Naive thymus-derived CD4-positive, alpha-beta T cell (primary cell): ENCODE data around the gene SEMA3D. TPM values are rescaled to one million over a fixed set of nuclear protein-coding genes. Genes with fewer than 3 reads are reported as not detected.

Experiments
- ATAC-seq: fragments of 150-1000 bp; cut with Tn5 transposase; 2 replicates; pipeline ENCODE4 v1.10.0; 2021; ENCODE audit warnings: mild to moderate bottlenecking, moderate library complexity
- CTCF ChIA-PET: fragments of 350-600 bp; sonication (Branson Sonifier 250); formaldehyde crosslinking; loops from one replicate; lab custom pipeline; 2021; ENCODE audit warnings: antibody characterized with exemption; lab: Charles Lee
- POLR2A ChIA-PET: fragments of 350-600 bp; sonication (Branson Sonifier 250); formaldehyde crosslinking; loops from one replicate; lab custom pipeline; 2021; ENCODE audit warnings: antibody characterized with exemption, inconsistent platforms; lab: Charles Lee
- DNase-seq, 9 donors: peaks; one replicate each; pipeline versions ENCODE4 v3.0.0 to v3.0.0-alpha.2; 2020 to 2022; ENCODE audit warnings: mixed read lengths in 1 of 9
- H3K27ac ChIP-seq: one replicate; pipeline ENCODE4 v1.7.0; 2013; ENCODE audit warnings: mild to moderate bottlenecking, low read depth, low read length, moderate library complexity
- H3K27me3 ChIP-seq, 2 donors: one replicate each; pipeline ENCODE4 v1.7.0; 2013; ENCODE audit warnings: low read length in 2 of 2, mild to moderate bottlenecking in 2 of 2, moderate library complexity in 2 of 2; ENCODE audit not compliant: control insufficient read depth in 2 of 2, insufficient read depth in 2 of 2
- H3K36me3 ChIP-seq, 3 experiments: 1 replicate in 2 of 3; 2 replicates in 1 of 3; pipeline ENCODE4 v1.7.0; 2013; ENCODE audit warnings: low read length in 3 of 3, mild to moderate bottlenecking in 3 of 3, moderate library complexity in 1 of 3; ENCODE audit not compliant: insufficient read depth in 3 of 3, control insufficient read depth in 2 of 3
- H3K4me1 ChIP-seq, 2 donors: one replicate each; pipeline ENCODE4 v1.7.0; 2013; ENCODE audit warnings: low read length in 2 of 2, mild to moderate bottlenecking in 2 of 2, moderate library complexity in 1 of 2; ENCODE audit not compliant: control insufficient read depth in 2 of 2, insufficient read depth in 2 of 2
- H3K4me3 ChIP-seq: 2 replicates; pipeline ENCODE4 v1.7.0; 2013; ENCODE audit warnings: mild to moderate bottlenecking, low read length
- H3K9me3 ChIP-seq, 3 experiments: 1 replicate in 2 of 3; 2 replicates in 1 of 3; pipeline ENCODE4 v1.7.0; 2013; ENCODE audit warnings: low read length in 3 of 3; ENCODE audit not compliant: control insufficient read depth in 2 of 3
- H3K27ac Mint-ChIP-seq, 9 donors: one replicate each; pipeline ENCODE4 v1.8.0; 2020 to 2022; ENCODE audit warnings: mixed read lengths in 9 of 9, mild to moderate bottlenecking in 8 of 9, moderate library complexity in 5 of 9, inconsistent platforms in 2 of 9
- H3K27me3 Mint-ChIP-seq, 5 donors: one replicate each; pipeline ENCODE4 v1.8.0; 2021 to 2022; ENCODE audit warnings: mixed read lengths in 5 of 5, mild to moderate bottlenecking in 1 of 5
- H3K36me3 Mint-ChIP-seq, 5 donors: one replicate each; pipeline ENCODE4 v1.8.0; 2020 to 2022; ENCODE audit warnings: mixed read lengths in 5 of 5, mild to moderate bottlenecking in 3 of 5, inconsistent platforms in 1 of 5
- H3K4me1 Mint-ChIP-seq, 7 donors: one replicate each; pipeline ENCODE4 v1.8.0; 2020 to 2022; ENCODE audit warnings: mixed read lengths in 7 of 7, mild to moderate bottlenecking in 3 of 7, inconsistent platforms in 1 of 7
- H3K4me3 Mint-ChIP-seq, 10 donors: one replicate each; pipeline ENCODE4 v1.8.0; 2020 to 2022; ENCODE audit warnings: mild to moderate bottlenecking in 10 of 10, mixed read lengths in 10 of 10, moderate library complexity in 6 of 10, inconsistent platforms in 2 of 10
- H3K9me3 Mint-ChIP-seq, 11 donors: one replicate each; pipeline ENCODE4 v1.8.0; 2020 to 2022; ENCODE audit warnings: mixed read lengths in 11 of 11, mild to moderate bottlenecking in 4 of 11, inconsistent platforms in 1 of 11, moderate library complexity in 1 of 11
- intact Hi-C, 2 donors: fragments of 100-400 bp; cut with micrococcal nuclease; formaldehyde crosslinking; loops; one replicate each; pipeline ENCODE4 v1.15.1; 2023
- polyA plus RNA-seq, 2 donors: library from polyadenylated mRNA; unstranded; fragments of 300-500 nt; fragmentation: Illumina TruSeq; gene quantifications; one replicate each; pipeline ENCODE4 v1.2.3, GENCODE V29; 2021
- total RNA-seq, 6 experiments: library from RNA in 5 of 6; stranded (reverse) in 5 of 6; gene quantifications; 1 replicate in 5 of 6; 2 replicates in 1 of 6; pipeline ENCODE4 v1.2.3 and lab custom pipeline; 2021 to 2026

SEMA3D gene
- total and polyA plus RNA-seq, 7 experiments from 2014 or later: not detected

GRCh38 chr7:85016286-85016685, 170.6 kb downstream of the SEMA3D start:
- no peak overlapping the region for H3K27ac Mint-ChIP-seq
- no peaks in the 10 kb centered on the region for H3K9me3 ChIP-seq
- H3K9me3 Mint-ChIP-seq: peaks cover 0 to 2% (median 0%) of the 10 kb centered on the region in 11 donors
- H3K36me3 ChIP-seq: no peaks in the 10 kb centered on the region
- ATAC-seq (no peak), DNase-seq (no peak)
- ChIA-PET CTCF (interaction anchor here (0.6 kb wide), 1 partner anchor 908 kb away, joined by 7 read pairs; no protein-coding TSS in a partner anchor), POLR2A (interaction anchor here (0.5 kb wide), 1 partner anchor 12 kb away, joined by 3 read pairs; no protein-coding TSS in a partner anchor)
- intact Hi-C loops: no loop called here
- H3K4me3 Mint-ChIP-seq: no peak overlapping the region
- H3K27me3 Mint-ChIP-seq: peaks cover 0 to 15% (median 8%) of the 10 kb centered on the region in 5 donors
- H3K27ac ChIP-seq: no peak overlapping the region
- no peak overlapping the region for H3K4me3 ChIP-seq
- H3K36me3 Mint-ChIP-seq: no peaks in the 10 kb centered on the region
- H3K4me1 Mint-ChIP-seq: no peaks in the 10 kb centered on the region
- H3K4me1 ChIP-seq: no peaks in the 10 kb centered on the region
- H3K27me3 ChIP-seq: no peaks in the 10 kb centered on the region

- no peak overlapping the region for H3K27ac Mint-ChIP-seq
- Histone ChIP-seq H3K4me1 (no peaks in the 10 kb centered on the region), H3K4me3 (no peak overlapping the region), H3K36me3 (no peaks in the 10 kb centered on the region), H3K27ac (no peak overlapping the region), H3K27me3 (no peaks in the 10 kb centered on the region), H3K9me3 (no peaks in the 10 kb centered on the region)
- DNase-seq: no peak
- H3K4me1 Mint-ChIP-seq: no peaks in the 10 kb centered on the region
- ChIA-PET POLR2A (no interaction called here), CTCF (no interaction called here)
- H3K36me3 Mint-ChIP-seq: no peaks in the 10 kb centered on the region
- intact Hi-C loops: no loop called here
- no peak for ATAC-seq
- H3K9me3 Mint-ChIP-seq: peaks cover 0 to 2% (median 0%) of the 10 kb centered on the region in 11 donors
- H3K4me3 Mint-ChIP-seq: no peak overlapping the region
- H3K27me3 Mint-ChIP-seq: peaks cover 0 to 15% (median 8%) of the 10 kb centered on the region in 5 donors
Observed at GRCh38 chr7:85014936-85015660, 171.8 kb downstream of the SEMA3D start.

- no peaks in the 10 kb centered on the region for H3K36me3 Mint-ChIP-seq
- no peak overlapping the region for H3K4me3 Mint-ChIP-seq
- ChIA-PET POLR2A (no interaction called here), CTCF (interaction anchor here (1.1 kb wide), 1 partner anchor 11 kb away, joined by 3 read pairs; no protein-coding TSS in a partner anchor)
- DNase-seq (no peak), ATAC-seq (no peak)
- Histone ChIP-seq H3K36me3 (no peaks in the 10 kb centered on the region), H3K9me3 (no peaks in the 10 kb centered on the region), H3K4me3 (no peak overlapping the region), H3K27ac (no peak overlapping the region), H3K27me3 (no peaks in the 10 kb centered on the region), H3K4me1 (no peaks in the 10 kb centered on the region)
- H3K9me3 Mint-ChIP-seq: no peaks in the 10 kb centered on the region
- H3K27ac Mint-ChIP-seq: no peak overlapping the region
- intact Hi-C loops: no loop called here
- no peaks in the 10 kb centered on the region for H3K4me1 Mint-ChIP-seq
- H3K27me3 Mint-ChIP-seq: peaks cover 0 to 9% (median 0%) of the 10 kb centered on the region in 5 donors
Observed at GRCh38 chr7:85011127-85011526, 175.7 kb downstream of the SEMA3D start.

GRCh38 chr7:85010306-85010705, 176.6 kb downstream of the SEMA3D start:
- no peak overlapping the region for H3K4me3 Mint-ChIP-seq
- H3K27me3 Mint-ChIP-seq: peaks cover 0 to 6% (median 0%) of the 10 kb centered on the region in 5 donors
- POLR2A ChIA-PET: no interaction called here
- H3K9me3 Mint-ChIP-seq: no peaks in the 10 kb centered on the region
- Histone ChIP-seq H3K36me3 (no peaks in the 10 kb centered on the region), H3K27me3 (no peaks in the 10 kb centered on the region), H3K4me3 (no peak overlapping the region), H3K27ac (no peak overlapping the region), H3K9me3 (no peaks in the 10 kb centered on the region), H3K4me1 (no peaks in the 10 kb centered on the region)
- no peak overlapping the region for H3K27ac Mint-ChIP-seq
- intact Hi-C loops: no loop called here
- no peaks in the 10 kb centered on the region for H3K36me3 Mint-ChIP-seq
- CTCF ChIA-PET: interaction anchor here (1.1 kb wide), 1 partner anchor 11 kb away, joined by 3 read pairs; no protein-coding TSS in a partner anchor
- DNase-seq (no peak), ATAC-seq (no peak)
- H3K4me1 Mint-ChIP-seq: no peaks in the 10 kb centered on the region

- DNase-seq (no peak), ATAC-seq (no peak)
- H3K27me3 ChIP-seq: no peaks in the 10 kb centered on the region
- H3K4me3 ChIP-seq: no peak overlapping the region
- Mint-ChIP-seq H3K27ac (no peak overlapping the region), H3K36me3 (no peaks in the 10 kb centered on the region), H3K27me3 (peaks cover 0 to 4% (median 0%) of the 10 kb centered on the region in 5 donors), H3K9me3 (no peaks in the 10 kb centered on the region), H3K4me1 (no peaks in the 10 kb centered on the region), H3K4me3 (no peak overlapping the region)
- H3K4me1 ChIP-seq: no peaks in the 10 kb centered on the region
- intact Hi-C loops: no loop called here
- no peaks in the 10 kb centered on the region for H3K36me3 ChIP-seq
- no peak overlapping the region for H3K27ac ChIP-seq
- CTCF ChIA-PET: no interaction called here
- no peaks in the 10 kb centered on the region for H3K9me3 ChIP-seq
- POLR2A ChIA-PET: no interaction called here
Observed at GRCh38 chr7:85006754-85007153, 180.1 kb downstream of the SEMA3D start.

GRCh38 chr7:85004402-85004801, 182.5 kb downstream of the SEMA3D start:
- Mint-ChIP-seq H3K4me1 (no peaks in the 10 kb centered on the region), H3K27me3 (peaks cover 0 to 10% (median 3%) of the 10 kb centered on the region in 5 donors), H3K9me3 (no peaks in the 10 kb centered on the region), H3K27ac (no peak overlapping the region), H3K36me3 (no peaks in the 10 kb centered on the region), H3K4me3 (no peak overlapping the region)
- H3K27me3 ChIP-seq: no peaks in the 10 kb centered on the region
- no peaks in the 10 kb centered on the region for H3K9me3 ChIP-seq
- intact Hi-C loops: no loop called here
- no peak for DNase-seq
- ChIA-PET POLR2A (no interaction called here), CTCF (no interaction called here)
- H3K4me1 ChIP-seq: no peaks in the 10 kb centered on the region
- no peak for ATAC-seq
- H3K36me3 ChIP-seq: no peaks in the 10 kb centered on the region
- no peak overlapping the region for H3K27ac ChIP-seq
- no peak overlapping the region for H3K4me3 ChIP-seq
